Duodenal mucosa (tissue), 2 donors: ENCODE data around the gene NADK.
A peak's percentile ranks its signal among the peaks of the same experiment; 100 is the strongest.

ENCODE experiments used
- H3K27ac ChIP-seq: one replicate; pipeline ENCODE4 v1.7.0; 2013; ENCODE audit warnings: low read depth, low read length
- H3K27me3 ChIP-seq, 2 donors: one replicate each; pipeline ENCODE4 v1.7.0; 2013; ENCODE audit warnings: low read length in 2 of 2, control low read depth in 1 of 2; ENCODE audit not compliant: insufficient read depth in 2 of 2, control insufficient read depth in 1 of 2
- H3K36me3 ChIP-seq, 2 donors: one replicate each; pipeline ENCODE4 v1.7.0; 2013; ENCODE audit warnings: low read length in 2 of 2, control low read depth in 1 of 2; ENCODE audit not compliant: insufficient read depth in 2 of 2, control insufficient read depth in 1 of 2
- H3K4me1 ChIP-seq, 2 donors: one replicate each; pipeline ENCODE4 v1.7.0; 2013; ENCODE audit warnings: low read length in 2 of 2, control low read depth in 1 of 2; ENCODE audit not compliant: insufficient read depth in 2 of 2, control insufficient read depth in 1 of 2
- H3K4me3 ChIP-seq, 2 donors: one replicate each; pipeline ENCODE4 v1.7.0; 2013; ENCODE audit warnings: low read length in 2 of 2, low read depth in 1 of 2
- H3K9ac ChIP-seq, 2 donors: one replicate each; pipeline ENCODE4 v1.7.0; 2013; ENCODE audit warnings: low read length in 2 of 2, low read depth in 1 of 2
- H3K9me3 ChIP-seq, 2 donors: one replicate each; pipeline ENCODE4 v1.7.0; 2013; ENCODE audit warnings: low read length in 2 of 2, control low read depth in 1 of 2; ENCODE audit not compliant: control insufficient read depth in 1 of 2

The NADK gene

GRCh38 chr1:1777950-1778662 is at the start of gene NADK:
Gene NADK (minus strand): TSS chr1:1778470. CDS start chr1:1765406, 13,064 bp downstream.
- no peaks in the 10 kb centered on the region for H3K9me3 ChIP-seq
- H3K27ac ChIP-seq, result peak within 1 kb of the TSS; percentile 96
- H3K36me3 ChIP-seq, result no peaks in the 10 kb centered on the region
- peaks cover 53 to 67% of the 10 kb centered on the region in 2 donors for H3K4me1 ChIP-seq
- no peaks in the 10 kb centered on the region for H3K27me3 ChIP-seq
- peak within 1 kb of the TSS; percentile 90 to 96 for H3K9ac ChIP-seq
- peak within 1 kb of the TSS; percentile 86 to 91 for H3K4me3 ChIP-seq

- Histone ChIP-seq H3K4me1 (no peaks in the 10 kb centered on the region), H3K27me3 (no peaks in the 10 kb centered on the region), H3K4me3 (no peak overlapping the region), H3K27ac (no peak overlapping the region), H3K9ac (no peak overlapping the region), H3K36me3 (peaks cover 6 to 53% of the 10 kb centered on the region in 2 donors), H3K9me3 (no peaks in the 10 kb centered on the region)
Observed at GRCh38 chr1:1827089-1827848, 49.0 kb upstream of the NADK start.

GRCh38 chr1:1826356-1827088 is 48.3 kb upstream of the NADK start:
- H3K4me1 ChIP-seq, result no peaks in the 10 kb centered on the region
- H3K27me3 ChIP-seq, result no peaks in the 10 kb centered on the region
- no peak overlapping the region for H3K27ac ChIP-seq
- peaks cover 6 to 58% of the 10 kb centered on the region in 2 donors for H3K36me3 ChIP-seq
- H3K9me3 ChIP-seq, result no peaks in the 10 kb centered on the region
- no peak overlapping the region for H3K9ac ChIP-seq
- no peak overlapping the region for H3K4me3 ChIP-seq

GRCh38 chr1:1825217-1825616 is 46.9 kb upstream of the NADK start:
- Histone ChIP-seq H3K9ac (no peak overlapping the region), H3K9me3 (no peaks in the 10 kb centered on the region), H3K4me1 (no peaks in the 10 kb centered on the region), H3K4me3 (no peak overlapping the region), H3K36me3 (peaks cover 6 to 55% of the 10 kb centered on the region in 2 donors), H3K27me3 (no peaks in the 10 kb centered on the region), H3K27ac (no peak overlapping the region)

- Histone ChIP-seq H3K27ac (no peak overlapping the region), H3K9me3 (no peaks in the 10 kb centered on the region), H3K27me3 (no peaks in the 10 kb centered on the region), H3K4me3 (no peak overlapping the region), H3K9ac (no peak overlapping the region), H3K4me1 (no peaks in the 10 kb centered on the region), H3K36me3 (peaks cover 31 to 55% of the 10 kb centered on the region in 2 donors)
Observed at GRCh38 chr1:1819762-1820161, 41.5 kb upstream of the NADK start.

GRCh38 chr1:1817221-1817620 is 39.0 kb upstream of the NADK start:
- H3K9ac ChIP-seq, result no peak overlapping the region
- H3K36me3 ChIP-seq, result peaks cover 29 to 62% of the 10 kb centered on the region in 2 donors
- H3K4me1 ChIP-seq, result no peaks in the 10 kb centered on the region
- no peak overlapping the region for H3K4me3 ChIP-seq
- no peak overlapping the region for H3K27ac ChIP-seq
- H3K9me3 ChIP-seq, result no peaks in the 10 kb centered on the region
- no peaks in the 10 kb centered on the region for H3K27me3 ChIP-seq

GRCh38 chr1:1815606-1816281 is 37.5 kb upstream of the NADK start:
- H3K9me3 ChIP-seq, result no peaks in the 10 kb centered on the region
- H3K4me3 ChIP-seq, result no peak overlapping the region
- H3K36me3 ChIP-seq, result peaks cover 29 to 64% of the 10 kb centered on the region in 2 donors
- H3K27ac ChIP-seq, result no peak overlapping the region
- H3K4me1 ChIP-seq, result no peaks in the 10 kb centered on the region
- no peaks in the 10 kb centered on the region for H3K27me3 ChIP-seq
- no peak overlapping the region for H3K9ac ChIP-seq

- H3K9me3 ChIP-seq, result no peaks in the 10 kb centered on the region
- H3K4me1 ChIP-seq, result no peaks in the 10 kb centered on the region
- no peaks in the 10 kb centered on the region for H3K27me3 ChIP-seq
- no peak overlapping the region for H3K4me3 ChIP-seq
- peaks cover 12 to 77% of the 10 kb centered on the region in 2 donors for H3K36me3 ChIP-seq
- H3K9ac ChIP-seq, result no peak overlapping the region
- no peak overlapping the region for H3K27ac ChIP-seq
Observed at GRCh38 chr1:1809489-1809888, 31.2 kb upstream of the NADK start.

- Histone ChIP-seq H3K4me1 (peaks cover 0 to 1% of the 10 kb centered on the region in 2 donors), H3K27ac (no peak overlapping the region), H3K9ac (no peak overlapping the region), H3K27me3 (no peaks in the 10 kb centered on the region), H3K9me3 (no peaks in the 10 kb centered on the region), H3K4me3 (no peak overlapping the region), H3K36me3 (peaks cover 14 to 75% of the 10 kb centered on the region in 2 donors)
Observed at GRCh38 chr1:1808206-1808605, 29.9 kb upstream of the NADK start.
